ENCODE measurements around the gene CCDC33.

CCDC33 gene

DNA sequence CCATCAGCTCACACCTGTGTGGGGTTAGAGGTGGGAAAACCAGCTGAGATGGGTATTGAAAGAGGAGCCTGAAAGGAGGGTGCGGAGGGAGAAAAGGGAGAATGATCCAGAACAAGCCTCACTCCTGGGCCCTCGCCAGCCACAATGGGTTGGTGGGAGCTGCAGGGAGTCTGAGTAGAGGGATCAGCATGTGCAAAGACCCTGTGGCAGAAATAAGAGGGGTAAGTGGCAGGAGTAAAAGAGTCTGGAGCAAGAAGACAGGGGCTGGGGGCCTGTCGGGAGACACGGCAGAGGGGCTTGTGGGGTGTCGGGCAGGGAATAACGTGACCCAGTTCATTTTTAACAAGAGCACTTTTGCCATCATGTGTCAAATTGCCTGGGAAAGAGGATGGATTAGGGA is 34.0 kb downstream of the CCDC33 start:
- Histone ChIP-seq H3K27ac (ENCODE audit: low read length) (no peak overlapping the region), H3K27me3 (ENCODE audit: control insufficient read depth in 1 of 2, insufficient read depth in 2 of 2, low read length in 2 of 2) (peaks cover 4 to 16% of the 10 kb centered on the region in 2 donors), H3K9me3 (ENCODE audit: control insufficient read depth in 2 of 2, low read length in 2 of 2) (no peaks in the 10 kb centered on the region)

GRCh38 chr15:74270854-74271520 is 34.9 kb downstream of the CCDC33 start:
- no peak overlapping the region for H3K27ac ChIP-seq (ENCODE audit: low read length)
- no peak overlapping the region for H3K4me3 ChIP-seq (ENCODE audit: low read length in 2 of 2)
- H3K9ac ChIP-seq (ENCODE audit: low read length in 2 of 2) = no peak overlapping the region
- peaks cover 4 to 16% of the 10 kb centered on the region in 2 donors for H3K27me3 ChIP-seq (ENCODE audit: control insufficient read depth in 1 of 2, insufficient read depth in 2 of 2, low read length in 2 of 2)
- no peaks in the 10 kb centered on the region for H3K36me3 ChIP-seq (ENCODE audit: control insufficient read depth in 2 of 2, insufficient read depth in 2 of 2, low read length in 2 of 2)
- H3K4me1 ChIP-seq (ENCODE audit: control insufficient read depth, insufficient read depth, low read length) = no peaks in the 10 kb centered on the region
- no peaks in the 10 kb centered on the region for H3K9me3 ChIP-seq (ENCODE audit: control insufficient read depth in 2 of 2, low read length in 2 of 2)

More for the DNA sequence above, 34.0 kb downstream of the CCDC33 start:
- no peak overlapping the region for H3K9ac ChIP-seq (ENCODE audit: low read length in 2 of 2)
- H3K4me3 ChIP-seq (ENCODE audit: low read length in 2 of 2) = no peak overlapping the region
- no peaks in the 10 kb centered on the region for H3K4me1 ChIP-seq (ENCODE audit: control insufficient read depth, insufficient read depth, low read length)
- H3K36me3 ChIP-seq (ENCODE audit: control insufficient read depth in 2 of 2, insufficient read depth in 2 of 2, low read length in 2 of 2) = no peaks in the 10 kb centered on the region

- Histone ChIP-seq H3K9me3 (ENCODE audit: control insufficient read depth in 2 of 2, low read length in 2 of 2) (no peaks in the 10 kb centered on the region), H3K27ac (ENCODE audit: low read length) (no peak overlapping the region), H3K9ac (ENCODE audit: low read length in 2 of 2) (no peak overlapping the region), H3K4me1 (ENCODE audit: control insufficient read depth, insufficient read depth, low read length) (no peaks in the 10 kb centered on the region), H3K36me3 (ENCODE audit: control insufficient read depth in 2 of 2, insufficient read depth in 2 of 2, low read length in 2 of 2) (no peaks in the 10 kb centered on the region), H3K4me3 (ENCODE audit: low read length in 2 of 2) (no peak overlapping the region), H3K27me3 (ENCODE audit: control insufficient read depth in 1 of 2, insufficient read depth in 2 of 2, low read length in 2 of 2) (peaks cover 4 to 17% of the 10 kb centered on the region in 2 donors)
Observed at GRCh38 chr15:74272812-74273211, 36.7 kb downstream of the CCDC33 start.

- Histone ChIP-seq H3K9me3 (ENCODE audit: control insufficient read depth in 2 of 2, low read length in 2 of 2) (no peaks in the 10 kb centered on the region), H3K9ac (ENCODE audit: low read length in 2 of 2) (no peak overlapping the region), H3K36me3 (ENCODE audit: control insufficient read depth in 2 of 2, insufficient read depth in 2 of 2, low read length in 2 of 2) (no peaks in the 10 kb centered on the region), H3K4me3 (ENCODE audit: low read length in 2 of 2) (no peak overlapping the region), H3K27me3 (ENCODE audit: control insufficient read depth in 1 of 2, insufficient read depth in 2 of 2, low read length in 2 of 2) (peaks cover 4 to 16% of the 10 kb centered on the region in 2 donors), H3K27ac (ENCODE audit: low read length) (no peak overlapping the region), H3K4me1 (ENCODE audit: control insufficient read depth, insufficient read depth, low read length) (no peaks in the 10 kb centered on the region)
Observed at GRCh38 chr15:74274470-74275038, 38.4 kb downstream of the CCDC33 start.

GRCh38 chr15:74275957-74276356 is 39.8 kb downstream of the CCDC33 start:
- Histone ChIP-seq H3K27me3 (ENCODE audit: control insufficient read depth in 1 of 2, insufficient read depth in 2 of 2, low read length in 2 of 2) (peaks cover 3 to 15% of the 10 kb centered on the region in 2 donors), H3K36me3 (ENCODE audit: control insufficient read depth in 2 of 2, insufficient read depth in 2 of 2, low read length in 2 of 2) (no peaks in the 10 kb centered on the region), H3K4me3 (ENCODE audit: low read length in 2 of 2) (no peak overlapping the region), H3K4me1 (ENCODE audit: control insufficient read depth, insufficient read depth, low read length) (no peaks in the 10 kb centered on the region), H3K27ac (ENCODE audit: low read length) (no peak overlapping the region), H3K9me3 (ENCODE audit: control insufficient read depth in 2 of 2, low read length in 2 of 2) (no peaks in the 10 kb centered on the region), H3K9ac (ENCODE audit: low read length in 2 of 2) (no peak overlapping the region)

DNA sequence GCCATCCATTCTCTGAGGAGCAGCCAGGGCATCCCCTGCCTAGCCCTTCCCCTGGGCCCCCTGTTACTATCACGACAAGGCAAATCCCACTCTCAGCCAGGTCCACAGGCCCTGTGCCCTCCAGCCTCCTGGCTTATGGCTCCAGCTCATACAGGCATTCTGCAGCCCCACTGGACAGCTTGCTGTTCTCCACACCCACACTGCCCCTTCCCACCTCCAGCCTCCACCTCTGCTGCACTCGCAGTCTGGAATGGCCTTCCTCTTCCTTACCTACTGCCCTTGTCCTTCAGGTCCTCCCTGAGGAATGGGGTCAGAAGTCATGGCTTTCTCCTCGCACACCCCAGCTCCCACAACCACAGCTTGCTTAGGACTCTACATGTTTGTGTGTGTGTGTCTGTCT is 40.4 kb downstream of the CCDC33 start:
- Histone ChIP-seq H3K9me3 (ENCODE audit: control insufficient read depth in 2 of 2, low read length in 2 of 2) (no peaks in the 10 kb centered on the region), H3K4me3 (ENCODE audit: low read length in 2 of 2) (no peak overlapping the region), H3K4me1 (ENCODE audit: control insufficient read depth, insufficient read depth, low read length) (no peaks in the 10 kb centered on the region), H3K27ac (ENCODE audit: low read length) (no peak overlapping the region), H3K36me3 (ENCODE audit: control insufficient read depth in 2 of 2, insufficient read depth in 2 of 2, low read length in 2 of 2) (no peaks in the 10 kb centered on the region), H3K27me3 (ENCODE audit: control insufficient read depth in 1 of 2, insufficient read depth in 2 of 2, low read length in 2 of 2) (peaks cover 8 to 15% of the 10 kb centered on the region in 2 donors), H3K9ac (ENCODE audit: low read length in 2 of 2) (no peak overlapping the region)

GRCh38 chr15:74277242-74277810 is 41.2 kb downstream of the CCDC33 start:
- peaks cover 9 to 21% of the 10 kb centered on the region in 2 donors for H3K27me3 ChIP-seq (ENCODE audit: control insufficient read depth in 1 of 2, insufficient read depth in 2 of 2, low read length in 2 of 2)
- H3K36me3 ChIP-seq (ENCODE audit: control insufficient read depth in 2 of 2, insufficient read depth in 2 of 2, low read length in 2 of 2) = no peaks in the 10 kb centered on the region
- H3K9me3 ChIP-seq (ENCODE audit: control insufficient read depth in 2 of 2, low read length in 2 of 2) = no peaks in the 10 kb centered on the region

GRCh38 chr15:74278207-74278606 is 42.1 kb downstream of the CCDC33 start:
- H3K27ac ChIP-seq (ENCODE audit: low read length) = no peak overlapping the region
- peaks cover 9 to 23% of the 10 kb centered on the region in 2 donors for H3K27me3 ChIP-seq (ENCODE audit: control insufficient read depth in 1 of 2, insufficient read depth in 2 of 2, low read length in 2 of 2)
- no peak overlapping the region for H3K9ac ChIP-seq (ENCODE audit: low read length in 2 of 2)
- no peaks in the 10 kb centered on the region for H3K4me1 ChIP-seq (ENCODE audit: control insufficient read depth, insufficient read depth, low read length)
- H3K9me3 ChIP-seq (ENCODE audit: control insufficient read depth in 2 of 2, low read length in 2 of 2) = no peaks in the 10 kb centered on the region
- no peaks in the 10 kb centered on the region for H3K36me3 ChIP-seq (ENCODE audit: control insufficient read depth in 2 of 2, insufficient read depth in 2 of 2, low read length in 2 of 2)
- H3K4me3 ChIP-seq (ENCODE audit: low read length in 2 of 2) = no peak overlapping the region

More at GRCh38 chr15:74277242-74277810, 41.2 kb downstream of the CCDC33 start:
- H3K27ac ChIP-seq (ENCODE audit: low read length) = no peak overlapping the region
- H3K4me1 ChIP-seq (ENCODE audit: control insufficient read depth, insufficient read depth, low read length) = no peaks in the 10 kb centered on the region
- H3K4me3 ChIP-seq (ENCODE audit: low read length in 2 of 2) = no peak overlapping the region
- H3K9ac ChIP-seq (ENCODE audit: low read length in 2 of 2) = no peak overlapping the region

- Histone ChIP-seq H3K9me3 (ENCODE audit: control insufficient read depth in 2 of 2, low read length in 2 of 2) (no peaks in the 10 kb centered on the region), H3K36me3 (ENCODE audit: control insufficient read depth in 2 of 2, insufficient read depth in 2 of 2, low read length in 2 of 2) (no peaks in the 10 kb centered on the region)
Observed at GRCh38 chr15:74281147-74282133, 45.3 kb downstream of the CCDC33 start.

GRCh38 chr15:74283368-74283767 is 47.2 kb downstream of the CCDC33 start:
- Histone ChIP-seq H3K27ac (ENCODE audit: low read length) (no peak overlapping the region), H3K9me3 (ENCODE audit: control insufficient read depth in 2 of 2, low read length in 2 of 2) (no peaks in the 10 kb centered on the region), H3K36me3 (ENCODE audit: control insufficient read depth in 2 of 2, insufficient read depth in 2 of 2, low read length in 2 of 2) (no peaks in the 10 kb centered on the region), H3K4me1 (ENCODE audit: control insufficient read depth, insufficient read depth, low read length) (no peaks in the 10 kb centered on the region), H3K4me3 (ENCODE audit: low read length in 2 of 2) (no peak overlapping the region), H3K9ac (ENCODE audit: low read length in 2 of 2) (no peak overlapping the region), H3K27me3 (ENCODE audit: control insufficient read depth in 1 of 2, insufficient read depth in 2 of 2, low read length in 2 of 2) (peaks cover 9 to 14% of the 10 kb centered on the region in 2 donors)

More at GRCh38 chr15:74281147-74282133, 45.3 kb downstream of the CCDC33 start:
- Histone ChIP-seq H3K4me3 (ENCODE audit: low read length in 2 of 2) (no peak overlapping the region), H3K9ac (ENCODE audit: low read length in 2 of 2) (no peak overlapping the region), H3K27me3 (ENCODE audit: control insufficient read depth in 1 of 2, insufficient read depth in 2 of 2, low read length in 2 of 2) (peaks cover 9 to 22% of the 10 kb centered on the region in 2 donors), H3K4me1 (ENCODE audit: control insufficient read depth, insufficient read depth, low read length) (no peaks in the 10 kb centered on the region), H3K27ac (ENCODE audit: low read length) (no peak overlapping the region)
